Activated CD8-positive, alpha-beta memory T cell treated with anti-CD3 and anti-CD28 coated beads for 24 hours (primary cell): ENCODE results near the gene SAMD4A.

Experiments used
- DNase-seq: peaks from one replicate; pipeline ENCODE4 v3.0.0-alpha.2; 2020

The SAMD4A gene

DNA sequence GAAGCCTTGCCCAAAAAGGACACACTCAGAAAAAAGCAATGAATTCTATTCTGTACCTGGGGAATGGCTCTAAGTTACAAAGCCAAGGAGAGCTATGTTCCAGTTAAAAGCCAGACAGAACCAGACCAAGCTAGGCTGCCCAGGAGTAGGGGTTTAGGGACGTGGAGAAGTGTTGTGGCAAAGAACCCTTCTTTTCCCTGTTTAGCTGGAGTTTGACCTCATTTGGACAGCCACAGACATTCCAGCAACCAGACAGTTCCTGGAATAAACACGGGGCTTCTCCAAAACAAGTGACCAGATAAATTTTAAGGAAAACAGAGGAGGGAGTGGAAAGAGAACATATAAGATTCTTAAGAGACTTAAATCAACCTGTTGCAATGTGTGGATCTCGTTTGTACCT is 273.4 kb downstream of the SAMD4A start:
- DNase-seq, result no peak

DNA sequence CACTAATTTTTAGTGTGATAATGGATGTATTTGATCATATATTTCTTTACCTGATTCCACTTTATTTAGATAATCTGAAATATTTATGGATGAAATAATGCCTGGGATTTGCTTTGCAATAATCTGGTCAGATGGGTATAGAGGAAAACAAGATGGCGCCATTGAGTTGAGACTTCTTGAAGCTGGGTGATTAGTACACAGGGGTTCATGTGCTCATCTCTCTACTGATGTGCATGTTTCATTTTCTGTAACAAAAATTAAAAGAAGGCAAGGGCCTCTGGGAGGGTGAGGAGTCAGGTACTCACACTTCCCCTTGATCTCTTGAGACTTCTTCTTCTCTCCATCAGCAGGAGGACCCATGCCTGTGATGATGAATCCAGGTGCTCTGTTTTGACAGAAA is 273.9 kb downstream of the SAMD4A start:
- DNase-seq, result no peak
